Neural crest cell (in vitro differentiated cells): Measurements from ENCODE around the gene CAMK2B. TPM values are rescaled to one million over a fixed set of nuclear protein-coding genes. Genes with fewer than 3 reads are reported as not detected.

Experiments
- DNase-seq: peaks from one replicate; pipeline ENCODE4 v3.0.0; 2021; ENCODE audit warnings: low read depth, mixed read lengths, low spot score
- H3K27ac Mint-ChIP-seq: one replicate; pipeline ENCODE4 v1.8.0; 2021; ENCODE audit warnings: mild to moderate bottlenecking, mixed read lengths; ENCODE audit not compliant: unreplicated experiment
- H3K27me3 Mint-ChIP-seq: 2 replicates; pipeline ENCODE4 v1.8.0; 2021; ENCODE audit warnings: low read depth, mild to moderate bottlenecking, mixed read lengths
- H3K36me3 Mint-ChIP-seq: 2 replicates; pipeline ENCODE4 v1.8.0; 2021; ENCODE audit warnings: low read depth, mild to moderate bottlenecking, mixed read lengths
- H3K4me1 Mint-ChIP-seq: 2 replicates; pipeline ENCODE4 v1.8.0; 2021; ENCODE audit warnings: mixed read lengths
- H3K4me3 Mint-ChIP-seq: one replicate; pipeline ENCODE4 v1.8.0; 2021; ENCODE audit warnings: mild to moderate bottlenecking, mixed read lengths
- H3K9me3 Mint-ChIP-seq: 2 replicates; pipeline ENCODE4 v1.8.0; 2021; ENCODE audit warnings: mixed read lengths
- CTCF ChIP-seq: fragments of 200-600 bp; sonication (generic); conservative IDR thresholded peaks from 2 replicates; pipeline ENCODE4 v1.5.0; 2021; ENCODE audit warnings: antibody characterized with exemption, mild to moderate bottlenecking
- total RNA-seq: library from RNA; stranded (reverse); gene quantifications from 2 replicates; pipeline ENCODE4 v1.2.1, GENCODE V29; 2021

Gene CAMK2B
- total RNA-seq, 1 donor from 2014 or later: 1.6 TPM

- Mint-ChIP-seq H3K27ac (no peak overlapping the region), H3K4me1 (peaks cover 4% of the 10 kb centered on the region), H3K27me3 (no peaks in the 10 kb centered on the region), H3K9me3 (peaks cover 4% of the 10 kb centered on the region), H3K36me3 (no peaks in the 10 kb centered on the region), H3K4me3 (no peak overlapping the region)
- no peak for TF ChIP-seq CTCF
- DNase-seq: no peak
Measured at GRCh38 chr7:44251881-44252280, 73.5 kb downstream of the CAMK2B start.

- Mint-ChIP-seq H3K9me3 (peaks cover 4% of the 10 kb centered on the region), H3K27me3 (no peaks in the 10 kb centered on the region), H3K4me3 (no peak overlapping the region), H3K36me3 (no peaks in the 10 kb centered on the region), H3K4me1 (peaks cover 3% of the 10 kb centered on the region), H3K27ac (peak overlapping the region; percentile 71)
- DNase-seq: no peak
- TF ChIP-seq CTCF: no peak
Measured at GRCh38 chr7:44251269-44251668, 74.1 kb downstream of the CAMK2B start.

GRCh38 chr7:44249639-44250234 is 75.7 kb downstream of the CAMK2B start:
- Mint-ChIP-seq H3K9me3 (peaks cover 4% of the 10 kb centered on the region), H3K4me3 (no peak overlapping the region), H3K4me1 (no peaks in the 10 kb centered on the region), H3K27me3 (no peaks in the 10 kb centered on the region), H3K36me3 (no peaks in the 10 kb centered on the region), H3K27ac (no peak overlapping the region)
- no peak for DNase-seq
- TF ChIP-seq CTCF: no peak

DNA sequence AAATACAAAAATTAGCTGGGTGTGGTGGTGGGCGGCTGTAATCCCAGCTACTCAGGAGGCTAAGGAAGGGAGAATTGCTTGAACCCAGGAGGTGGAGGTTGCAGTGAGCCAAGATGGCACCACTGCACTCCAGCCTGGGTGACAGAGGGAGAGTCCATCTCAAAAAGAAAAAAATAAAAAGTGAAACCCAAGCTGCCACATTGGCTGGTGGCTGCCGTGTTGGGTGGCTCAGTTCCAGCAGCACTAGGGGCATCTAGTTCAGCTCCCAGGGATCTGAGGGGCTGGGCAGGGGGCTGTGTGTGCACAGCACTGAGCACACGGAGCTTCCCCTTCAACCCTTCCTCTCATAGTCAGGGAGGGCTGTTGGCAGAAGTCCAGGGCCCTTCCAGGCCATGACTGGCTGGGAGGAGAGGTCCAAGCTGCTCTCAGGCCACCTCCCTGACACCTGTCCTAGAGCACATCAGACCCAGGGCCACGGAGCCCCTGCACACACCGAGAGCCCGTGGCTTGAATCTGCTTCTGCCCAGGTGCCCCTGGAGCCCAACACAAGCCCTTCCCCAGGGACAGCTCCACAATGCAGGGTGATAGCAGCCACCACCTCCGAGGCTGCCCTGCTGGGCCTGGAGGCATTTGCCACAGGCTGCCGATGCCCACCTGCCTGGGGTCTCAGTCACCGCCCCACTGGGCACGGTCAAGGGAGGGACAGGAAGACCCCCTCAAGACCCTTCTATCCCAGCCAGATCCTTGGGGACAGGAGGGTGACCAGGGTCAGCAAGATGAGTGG is 77.3 kb downstream of the CAMK2B start:
- no peak for TF ChIP-seq CTCF
- no peak for DNase-seq
- H3K4me1 Mint-ChIP-seq: no peaks in the 10 kb centered on the region
- no peaks in the 10 kb centered on the region for H3K27me3 Mint-ChIP-seq
- no peak overlapping the region for H3K27ac Mint-ChIP-seq
- no peaks in the 10 kb centered on the region for H3K9me3 Mint-ChIP-seq
- no peak overlapping the region for H3K4me3 Mint-ChIP-seq
- no peaks in the 10 kb centered on the region for H3K36me3 Mint-ChIP-seq

DNA sequence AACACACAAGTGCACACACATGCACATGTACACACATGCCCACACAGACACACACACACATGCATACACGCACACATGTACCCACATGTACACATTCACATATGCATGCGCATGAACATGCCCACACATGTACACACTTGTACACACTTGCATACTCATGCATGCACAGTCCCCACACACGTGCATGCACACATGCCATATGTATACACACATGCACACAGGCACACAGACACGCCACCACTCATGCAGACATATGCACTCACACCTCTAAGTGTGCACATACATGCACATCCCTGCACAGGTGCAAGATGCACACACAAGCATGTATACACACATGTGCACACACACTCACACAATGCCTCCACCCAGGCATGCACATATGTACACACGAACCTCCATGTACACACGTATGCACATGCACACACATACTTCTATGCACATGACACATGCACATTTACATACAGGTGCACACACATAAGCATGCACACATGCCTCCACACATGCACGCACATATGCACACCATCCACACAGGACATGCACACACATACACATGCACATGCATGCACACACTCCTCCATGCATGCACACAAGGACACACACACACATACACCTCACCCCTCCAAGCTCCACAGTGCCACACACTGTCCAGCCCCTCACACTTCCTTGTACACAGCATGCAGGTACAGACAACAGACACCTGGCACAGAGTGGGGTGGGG is 78.8 kb downstream of the CAMK2B start:
- Mint-ChIP-seq H3K27me3 (no peaks in the 10 kb centered on the region), H3K4me1 (no peaks in the 10 kb centered on the region), H3K4me3 (no peak overlapping the region), H3K36me3 (no peaks in the 10 kb centered on the region), H3K9me3 (no peaks in the 10 kb centered on the region), H3K27ac (no peak overlapping the region)
- no peak for DNase-seq
- TF ChIP-seq CTCF: no peak
